Astrocyte of the spinal cord (primary cell): ENCODE data around the gene CREB1.

Source experiments
- DNase-seq: peaks from one replicate; pipeline ENCODE4 v3.0.0; 2011; ENCODE audit warnings: low read depth, low spot score
- H3K4me3 ChIP-seq: 2 replicates; pipeline ENCODE4 v1.5.1; 2011; ENCODE audit warnings: low read depth, mild to moderate bottlenecking, low read length, moderate library complexity
- CTCF ChIP-seq: IDR thresholded peaks from 2 replicates; pipeline ENCODE4 v1.5.1; 2012; ENCODE audit warnings: low read depth, mild to moderate bottlenecking, low read length, inconsistent platforms
- in situ Hi-C: cut with HindIII; loops from 2 replicates; pipeline ENCODE4 v1.10.0; 2017; ENCODE audit warnings: low sequenced_read_pairs

The CREB1 gene

GRCh38 chr2:207599636-207600035 lies 69.9 kb downstream of the CREB1 start:
- no peak for DNase-seq
- in situ Hi-C loops, result no loop called here
- TF ChIP-seq CTCF, result no peak
- H3K4me3 ChIP-seq, result no peak overlapping the region

- no peak overlapping the region for H3K4me3 ChIP-seq
- in situ Hi-C loops, result no loop called here
- no peak for TF ChIP-seq CTCF
- peak; percentile 20 for DNase-seq
Observed at GRCh38 chr2:207600231-207600630, 70.5 kb downstream of the CREB1 start.

- in situ Hi-C loops, result no loop called here
- TF ChIP-seq CTCF, result no peak
- no peak overlapping the region for H3K4me3 ChIP-seq
- no peak for DNase-seq
Observed at GRCh38 chr2:207601774-207602173, 72.0 kb downstream of the CREB1 start.

- H3K4me3 ChIP-seq, result no peak overlapping the region
- no peak for DNase-seq
- TF ChIP-seq CTCF, result no peak
- in situ Hi-C loops, result no loop called here
Observed at GRCh38 chr2:207603486-207603885, 73.7 kb downstream of the CREB1 start.

GRCh38 chr2:207606399-207606798 lies 76.6 kb downstream of the CREB1 start:
- in situ Hi-C loops, result no loop called here
- TF ChIP-seq CTCF, result no peak
- DNase-seq, result no peak
- no peak overlapping the region for H3K4me3 ChIP-seq

GRCh38 chr2:207606829-207607228 lies 77.1 kb downstream of the CREB1 start:
- TF ChIP-seq CTCF, result no peak
- in situ Hi-C loops, result no loop called here
- DNase-seq, result no peak
- H3K4me3 ChIP-seq, result no peak overlapping the region

GRCh38 chr2:207612714-207613113 lies 83.0 kb downstream of the CREB1 start:
- in situ Hi-C loops, result no loop called here
- H3K4me3 ChIP-seq, result no peak overlapping the region
- no peak for DNase-seq
- no peak for TF ChIP-seq CTCF
